Endothelial cell of umbilical vein (primary cell): ENCODE measurements around the gene GTF3C5. TPM values are rescaled to one million over a fixed set of nuclear protein-coding genes. Genes with fewer than 3 reads are reported as not detected.
"Not testable (repeated sequence)": the region's sequence is repeated elsewhere in the genome, so short reads cannot be mapped to it uniquely, and the experiment has no call there.

Experiments used
- BruUV-seq: library from RNA; stranded (reverse); fragments of 400-500 nt; replicated peaks from 2 replicates; lab custom pipeline; 2021; lab: Mats Ljungman, UMichigan
- CTCF ChIA-PET: fragments of 300-600, 350-600 bp; sonication (Branson Sonifier 250); formaldehyde crosslinking; loops from one replicate; lab custom pipeline; 2021; ENCODE audit warnings: antibody characterized with exemption, inconsistent platforms; lab: Charles Lee
- POLR2A ChIA-PET: fragments of 300-600, 350-600 bp; sonication (Branson Sonifier 250); formaldehyde crosslinking; loops from one replicate; lab custom pipeline; 2021; ENCODE audit warnings: antibody characterized with exemption, inconsistent platforms; lab: Charles Lee
- DNase-seq: peaks from one replicate; pipeline ENCODE4 v3.0.0-alpha.2; 2011; ENCODE audit warnings: low read depth, low spot score
- FAIRE-seq: peaks from 2 replicates; lab custom pipeline; 2011; peaks lifted over from hg19 to GRCh38; lab: Jason Lieb, UNC
- H2AFZ ChIP-seq: 2 replicates; pipeline ENCODE4 v1.6.0; 2012; ENCODE audit warnings: low read depth, low read length, control low read depth, inconsistent platforms
- H3K27ac ChIP-seq: 2 replicates; pipeline ENCODE4 v1.5.1; 2011; ENCODE audit warnings: low read depth, mild to moderate bottlenecking, control low read depth, low read length, moderate library complexity; ENCODE audit not compliant: insufficient read depth
- H3K27me3 ChIP-seq, 2 experiments: 2 replicates each; pipeline versions ENCODE4 v1.6.0 to v1.6.1; 2011; ENCODE audit warnings: low read length in 2 of 2, mixed read lengths in 1 of 2; ENCODE audit not compliant: control insufficient read depth in 2 of 2, insufficient read depth in 2 of 2
- H3K36me3 ChIP-seq, 2 experiments: 2 replicates in 1 of 2; 3 replicates in 1 of 2; pipeline ENCODE4 v1.5.1; 2011; ENCODE audit warnings: low read length in 2 of 2, mild to moderate bottlenecking in 1 of 2, moderate library complexity in 1 of 2; ENCODE audit not compliant: control insufficient read depth in 2 of 2, insufficient read depth in 2 of 2; ENCODE audit errors: extremely low read depth in 1 of 2
- H3K4me1 ChIP-seq: 3 replicates; pipeline ENCODE4 v1.5.1; 2011; ENCODE audit warnings: mild to moderate bottlenecking, low read length; ENCODE audit not compliant: control insufficient read depth, insufficient read depth; ENCODE audit errors: extremely low read depth
- H3K4me2 ChIP-seq: 2 replicates; pipeline ENCODE4 v1.6.1; 2011; ENCODE audit warnings: low read length, control low read depth, mixed read lengths; ENCODE audit not compliant: insufficient read depth
- H3K4me3 ChIP-seq, 3 experiments: fragments of 200-600 bp in 1 of 3; sonication (generic), shearing (Covaris generic) in 1 of 3; replicated peaks in 1 of 3; 2 replicates each; pipeline ENCODE4 v1.5.1; 2011 to 2016; ENCODE audit warnings: control low read depth in 3 of 3, low read length in 3 of 3, mild to moderate bottlenecking in 2 of 3, inconsistent platforms in 1 of 3, low read depth in 1 of 3, moderate library complexity in 1 of 3; ENCODE audit not compliant: insufficient read depth in 1 of 3
- H3K79me2 ChIP-seq: 2 replicates; pipeline ENCODE4 v1.6.0; 2012; ENCODE audit warnings: low read length, inconsistent platforms; ENCODE audit not compliant: control insufficient read depth, insufficient read depth
- H3K9ac ChIP-seq: replicated peaks from 2 replicates; pipeline ENCODE3; 2011; ENCODE audit warnings: low read length, control low read depth; ENCODE audit not compliant: insufficient read depth; ENCODE audit errors: extremely low read depth
- H3K9me1 ChIP-seq: replicated peaks from 3 replicates; pipeline ENCODE4 v1.6.0; 2011; ENCODE audit warnings: mild to moderate bottlenecking, low read length; ENCODE audit not compliant: control insufficient read depth, insufficient read depth; ENCODE audit errors: extremely low read depth
- H3K9me3 ChIP-seq: replicated peaks from 2 replicates; pipeline ENCODE4 v1.5.1; 2012; ENCODE audit warnings: low read length, inconsistent platforms; ENCODE audit not compliant: control insufficient read depth, insufficient read depth
- H4K20me1 ChIP-seq: replicated peaks from 2 replicates; pipeline ENCODE3; 2011; ENCODE audit warnings: mild to moderate bottlenecking, low read length; ENCODE audit not compliant: control insufficient read depth, insufficient read depth; ENCODE audit errors: extremely low read depth
- FOS ChIP-seq: IDR thresholded peaks from 2 replicates; pipeline ENCODE4 v1.6.1; 2011; ENCODE audit warnings: mild to moderate bottlenecking, low read length, moderate library complexity, borderline replicate concordance; ENCODE audit not compliant: insufficient read depth
- GATA2 ChIP-seq: IDR thresholded peaks from 2 replicates; pipeline ENCODE4 v1.7.0; 2011; ENCODE audit warnings: low read depth, mild to moderate bottlenecking, moderate library complexity, mixed read lengths, low read length; ENCODE audit not compliant: insufficient read length, insufficient read depth
- JUN ChIP-seq: IDR thresholded peaks from 2 replicates; pipeline ENCODE4 v1.6.1; 2011; ENCODE audit warnings: borderline replicate concordance, low read depth; ENCODE audit not compliant: insufficient read length, insufficient read depth
- POLR2A ChIP-seq: IDR thresholded peaks from 2 replicates; pipeline ENCODE4 v1.6.1; 2012; ENCODE audit warnings: low read depth, mild to moderate bottlenecking, control low read depth, low read length
- POLR2AphosphoS5 ChIP-seq: IDR thresholded peaks from 2 replicates; pipeline ENCODE4 v1.6.1; 2012; ENCODE audit warnings: low read depth, mild to moderate bottlenecking, control low read depth, low read length, moderate library complexity; ENCODE audit not compliant: insufficient read depth
- dilution Hi-C: fragments of 300-500 bp; cut with MboI; formaldehyde crosslinking; loops from one replicate; pipeline ENCODE4 v1.15.0; 2019; ENCODE audit warnings: low sequenced_read_pairs; ENCODE audit not compliant: extremely low pct_ligation_motif_present
- intact Hi-C: fragments of 100-400 bp; cut with micrococcal nuclease; formaldehyde crosslinking; loops from one replicate; pipeline ENCODE4 v1.10.0; 2022
- polyA plus RNA-seq, 4 experiments: library from polyadenylated mRNA; depleted of rRNA in 3 of 4; stranded (reverse) in 3 of 4; unstranded in 1 of 4; fragments of >200 nt; gene quantifications; 2 replicates each; pipeline versions ENCODE4 v1.2.1 to v1.2.3, GENCODE V29; 2011 to 2012; ENCODE audit warnings: missing spikeins in 1 of 4
- total RNA-seq: library from RNA; stranded (reverse); gene quantifications from 2 replicates; pipeline ENCODE4 v1.2.3, GENCODE V29; 2021
- TF ChIP-seq, protein P1 (sequence below), 2 donors: IDR thresholded peaks; 1 replicate in 1 of 2; 2 replicates in 1 of 2; pipeline ENCODE4 v1.5.1; 2011; ENCODE audit warnings: low read length in 2 of 2, mild to moderate bottlenecking in 2 of 2, moderate library complexity in 2 of 2, control low read depth in 1 of 2, inconsistent platforms in 1 of 2, low read depth in 1 of 2; ENCODE audit not compliant: insufficient read depth in 1 of 2; ENCODE audit errors: extremely low read depth in 1 of 2
- TF ChIP-seq, protein P2 (sequence below): IDR thresholded peaks from 2 replicates; pipeline ENCODE4 v1.6.1; 2011; ENCODE audit not compliant: insufficient read depth, insufficient read length

GTF3C5 gene
- total and polyA plus RNA-seq, 2 donors (not counting 3 experiments of a cell fraction or from before 2014, with no cell fraction given): 65.6 to 73.8 TPM

DNA sequence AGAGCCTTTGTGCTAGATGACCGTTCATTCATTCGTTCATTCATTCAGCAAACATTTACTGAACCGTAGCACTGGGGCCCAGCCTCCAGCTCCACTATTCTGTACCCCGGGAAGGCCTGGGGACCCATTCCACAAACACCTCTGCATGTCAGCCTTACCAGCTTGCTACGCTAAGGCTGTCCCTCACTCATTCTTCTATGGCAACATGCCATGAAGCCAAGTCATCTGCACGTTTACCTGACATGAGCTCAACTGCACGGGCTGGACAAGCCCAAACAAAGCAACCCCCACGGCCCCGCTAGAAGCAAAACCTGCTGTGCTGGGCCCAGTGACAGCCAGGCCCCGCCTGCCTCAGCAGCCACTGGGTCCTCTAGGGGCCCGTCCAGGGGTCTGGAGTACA, 37.0 kb downstream of the GTF3C5 start:
- H3K36me3 ChIP-seq: no peaks in the 10 kb centered on the region
- H2AFZ ChIP-seq: no peak overlapping the region
- CTCF ChIA-PET: interaction anchor here (1.1 to 2.3 kb wide), 2 partner anchors 76 to 81 kb away, joined by 3 to 11 read pairs; no protein-coding TSS in a partner anchor
- no peaks in the 10 kb centered on the region for H4K20me1 ChIP-seq
- BruUV-seq: no TSS peak
- H3K27ac ChIP-seq: no peak overlapping the region
- no peaks in the 10 kb centered on the region for H3K9me1 ChIP-seq
- FAIRE-seq (no peak), DNase-seq (no peak)
- intact Hi-C loops: no loop called here
- no peak overlapping the region for H3K4me3 ChIP-seq
- POLR2A ChIA-PET: no interaction called here
- H3K4me2 ChIP-seq: no peak overlapping the region
- no peaks in the 10 kb centered on the region for H3K9me3 ChIP-seq
- H3K4me1 ChIP-seq: no peaks in the 10 kb centered on the region
- no peaks in the 10 kb centered on the region for H3K79me2 ChIP-seq
- H3K9ac ChIP-seq: no peak overlapping the region
- H3K27me3 ChIP-seq: no peaks in the 10 kb centered on the region
- dilution Hi-C loops: no loop called here
- no peak for TF ChIP-seq GATA2
- no peak for TF ChIP-seq FOS
- TF ChIP-seq, protein P1, sequence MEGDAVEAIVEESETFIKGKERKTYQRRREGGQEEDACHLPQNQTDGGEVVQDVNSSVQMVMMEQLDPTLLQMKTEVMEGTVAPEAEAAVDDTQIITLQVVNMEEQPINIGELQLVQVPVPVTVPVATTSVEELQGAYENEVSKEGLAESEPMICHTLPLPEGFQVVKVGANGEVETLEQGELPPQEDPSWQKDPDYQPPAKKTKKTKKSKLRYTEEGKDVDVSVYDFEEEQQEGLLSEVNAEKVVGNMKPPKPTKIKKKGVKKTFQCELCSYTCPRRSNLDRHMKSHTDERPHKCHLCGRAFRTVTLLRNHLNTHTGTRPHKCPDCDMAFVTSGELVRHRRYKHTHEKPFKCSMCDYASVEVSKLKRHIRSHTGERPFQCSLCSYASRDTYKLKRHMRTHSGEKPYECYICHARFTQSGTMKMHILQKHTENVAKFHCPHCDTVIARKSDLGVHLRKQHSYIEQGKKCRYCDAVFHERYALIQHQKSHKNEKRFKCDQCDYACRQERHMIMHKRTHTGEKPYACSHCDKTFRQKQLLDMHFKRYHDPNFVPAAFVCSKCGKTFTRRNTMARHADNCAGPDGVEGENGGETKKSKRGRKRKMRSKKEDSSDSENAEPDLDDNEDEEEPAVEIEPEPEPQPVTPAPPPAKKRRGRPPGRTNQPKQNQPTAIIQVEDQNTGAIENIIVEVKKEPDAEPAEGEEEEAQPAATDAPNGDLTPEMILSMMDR (IDR thresholded peaks at IDR 0.05; ENCODE audit: extremely low read depth in 1 of 2, insufficient read depth in 1 of 2, low read depth in 1 of 2, low read length in 2 of 2): no peak
- no peak for TF ChIP-seq POLR2A
- TF ChIP-seq POLR2AphosphoS5: no peak
- TF ChIP-seq, protein P2, sequence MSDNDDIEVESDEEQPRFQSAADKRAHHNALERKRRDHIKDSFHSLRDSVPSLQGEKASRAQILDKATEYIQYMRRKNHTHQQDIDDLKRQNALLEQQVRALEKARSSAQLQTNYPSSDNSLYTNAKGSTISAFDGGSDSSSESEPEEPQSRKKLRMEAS: no peak
- TF ChIP-seq JUN: no peak

DNA sequence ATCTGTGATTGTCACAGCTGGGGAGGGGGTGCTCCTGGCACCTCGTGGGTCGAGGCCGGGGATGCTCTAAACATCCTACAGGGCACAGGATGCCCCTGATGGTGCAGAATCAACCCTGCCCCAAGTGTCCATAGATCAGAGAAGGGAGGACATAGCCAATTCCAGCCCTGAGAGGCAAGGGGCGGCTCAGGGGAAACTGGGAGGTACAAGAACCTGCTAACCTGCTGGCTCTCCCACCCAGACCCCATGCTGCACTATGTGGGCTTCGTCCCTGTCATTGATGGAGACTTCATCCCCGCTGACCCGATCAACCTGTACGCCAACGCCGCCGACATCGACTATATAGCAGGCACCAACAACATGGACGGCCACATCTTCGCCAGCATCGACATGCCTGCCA, 37.6 kb downstream of the GTF3C5 start:
- H3K27me3 ChIP-seq, H4K20me1 ChIP-seq, H3K9ac ChIP-seq, H3K79me2 ChIP-seq, H3K36me3 ChIP-seq, intact Hi-C loops, BruUV-seq, H3K9me1 ChIP-seq, H3K27ac ChIP-seq, CTCF ChIA-PET, POLR2A ChIA-PET, H3K4me1 ChIP-seq, DNase-seq, H3K4me3 ChIP-seq, H3K9me3 ChIP-seq, H2AFZ ChIP-seq, dilution Hi-C loops, FAIRE-seq, H3K4me2 ChIP-seq: not testable (repeated sequence)

GRCh38 chr9:133070500-133070961, 39.7 kb downstream of the GTF3C5 start:
- CTCF ChIA-PET, DNase-seq, H3K27me3 ChIP-seq, H3K4me3 ChIP-seq, H3K27ac ChIP-seq, H3K79me2 ChIP-seq, BruUV-seq, H2AFZ ChIP-seq, POLR2A ChIA-PET, H3K4me1 ChIP-seq, H3K9me3 ChIP-seq, H3K4me2 ChIP-seq, intact Hi-C loops, H4K20me1 ChIP-seq, H3K9me1 ChIP-seq, H3K36me3 ChIP-seq, dilution Hi-C loops, FAIRE-seq, H3K9ac ChIP-seq: not testable (repeated sequence)
